OCI-LY7 (cell line): Measurements from ENCODE around the gene WDFY3.

ENCODE experiments used
- EZH2phosphoT487 ChIP-seq: fragments of 200-600 bp; sonication (generic); IDR thresholded peaks from 2 replicates; pipeline ENCODE4 v1.6.1; 2018; ENCODE audit warnings: low read depth, borderline replicate concordance, mild to moderate bottlenecking, mixed run types, antibody characterized with exemption, low read length, moderate library complexity, mixed read lengths
- TF ChIP-seq, protein P1 (sequence below): fragments of 200-600 bp; sonication (generic); conservative IDR thresholded peaks from 2 replicates; pipeline ENCODE4 v1.5.1; 2014; ENCODE audit warnings: mild to moderate bottlenecking, antibody characterized with exemption, low read length, moderate library complexity, mixed read lengths

DNA sequence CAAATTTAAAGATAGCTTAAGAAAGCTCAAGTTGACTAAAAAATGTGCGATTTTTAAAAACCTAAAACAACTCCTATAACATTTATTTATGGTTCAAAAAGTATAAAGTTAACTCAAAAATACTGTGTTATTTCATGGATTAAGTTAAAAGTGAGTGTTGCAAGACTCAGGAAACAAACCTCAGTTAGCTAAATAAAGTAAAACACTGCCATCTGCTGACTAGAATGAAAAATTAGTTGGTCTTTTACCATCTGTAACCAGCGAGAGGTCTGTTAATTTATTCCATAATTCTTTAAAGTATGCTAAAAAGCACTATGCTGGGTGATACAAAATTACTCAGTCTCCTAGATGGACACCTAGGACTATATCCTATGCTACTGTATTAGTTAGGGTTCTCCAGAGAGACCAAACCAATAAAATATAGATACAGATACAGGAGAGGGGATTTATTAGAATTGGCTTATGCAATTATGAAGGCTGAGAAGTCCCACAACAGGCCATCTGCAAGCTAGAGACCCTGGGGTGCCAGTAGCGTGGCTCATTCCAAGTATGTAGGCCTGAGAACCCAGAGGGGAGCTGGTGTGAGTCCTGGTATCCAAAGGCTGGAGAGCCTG is 4.9 kb upstream of the WDFY3 start:
- TF ChIP-seq, protein P1, sequence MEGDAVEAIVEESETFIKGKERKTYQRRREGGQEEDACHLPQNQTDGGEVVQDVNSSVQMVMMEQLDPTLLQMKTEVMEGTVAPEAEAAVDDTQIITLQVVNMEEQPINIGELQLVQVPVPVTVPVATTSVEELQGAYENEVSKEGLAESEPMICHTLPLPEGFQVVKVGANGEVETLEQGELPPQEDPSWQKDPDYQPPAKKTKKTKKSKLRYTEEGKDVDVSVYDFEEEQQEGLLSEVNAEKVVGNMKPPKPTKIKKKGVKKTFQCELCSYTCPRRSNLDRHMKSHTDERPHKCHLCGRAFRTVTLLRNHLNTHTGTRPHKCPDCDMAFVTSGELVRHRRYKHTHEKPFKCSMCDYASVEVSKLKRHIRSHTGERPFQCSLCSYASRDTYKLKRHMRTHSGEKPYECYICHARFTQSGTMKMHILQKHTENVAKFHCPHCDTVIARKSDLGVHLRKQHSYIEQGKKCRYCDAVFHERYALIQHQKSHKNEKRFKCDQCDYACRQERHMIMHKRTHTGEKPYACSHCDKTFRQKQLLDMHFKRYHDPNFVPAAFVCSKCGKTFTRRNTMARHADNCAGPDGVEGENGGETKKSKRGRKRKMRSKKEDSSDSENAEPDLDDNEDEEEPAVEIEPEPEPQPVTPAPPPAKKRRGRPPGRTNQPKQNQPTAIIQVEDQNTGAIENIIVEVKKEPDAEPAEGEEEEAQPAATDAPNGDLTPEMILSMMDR, result peak; percentile 78
- TF ChIP-seq EZH2phosphoT487, result no peak
